ENCODE results near the gene PDE1C. TPM values are rescaled to one million over a fixed set of nuclear protein-coding genes. Genes with fewer than 3 reads are reported as not detected.

The PDE1C gene
- total and polyA plus RNA-seq, 11 donors = 35.3 to 307 (median 141) TPM

- no peak for TF ChIP-seq POLR2A (IDR thresholded peaks at IDR 0.05)
- no peak for TF ChIP-seq CTCF (IDR thresholded peaks at IDR 0.05)
- Histone ChIP-seq H3K36me3 (peaks cover 0 to 59% (median 14%) of the 10 kb centered on the region in 9 donors), H3K27ac (peak overlapping the region in 11 of 12 donors; percentile 9 to 82 (median 62)), H3K27me3 (no peaks in the 10 kb centered on the region), H3K4me3 (no peak overlapping the region), H3K4me1 (peaks cover 5 to 28% (median 18%) of the 10 kb centered on the region in 12 donors), H3K9me3 (peaks cover 0 to 2% (median 0%) of the 10 kb centered on the region in 12 donors)
- intact Hi-C loops (cut with DNase I) = loop anchor here in 2 of 10 donors (5.0 to 10.0 kb wide), 2 partner anchors 189 to 287 kb away; no protein-coding TSS in a partner anchor
- DNase-seq (peak in 2 of 5 donors; percentile 36 to 46), ATAC-seq (peak; percentile 29 to 79 (median 74))
- 38 to 55% (median 42%) methylated on average over 2 of the region's 2 CpGs for WGBS, 4 donors
Observed at GRCh38 chr7:31875424-31875823, 194.8 kb downstream of the PDE1C start.

GRCh38 chr7:31874631-31875386 lies 195.4 kb downstream of the PDE1C start:
- peaks cover 0 to 59% (median 14%) of the 10 kb centered on the region in 9 donors for H3K36me3 ChIP-seq
- DNase-seq (no peak), ATAC-seq (peak in 2 of 4 donors; percentile 6 to 10)
- no peak overlapping the region for H3K4me3 ChIP-seq
- peak overlapping the region in 11 of 12 donors; percentile 9 to 82 (median 62) for H3K27ac ChIP-seq
- H3K9me3 ChIP-seq = peaks cover 0 to 2% (median 0%) of the 10 kb centered on the region in 12 donors
- WGBS, 4 donors = 90 to 92% (median 91%) methylated on average over 4 of the region's 4 CpGs
- intact Hi-C loops (cut with DNase I) = loop anchor here in 2 of 10 donors (5.0 to 10.0 kb wide), 2 partner anchors 190 to 287 kb away; no protein-coding TSS in a partner anchor
- TF ChIP-seq POLR2A (IDR thresholded peaks at IDR 0.05) = no peak
- no peak for TF ChIP-seq CTCF (IDR thresholded peaks at IDR 0.05)
- H3K27me3 ChIP-seq = no peaks in the 10 kb centered on the region
- peaks cover 5 to 28% (median 18%) of the 10 kb centered on the region in 12 donors for H3K4me1 ChIP-seq

- peaks cover 0 to 3% (median 0%) of the 10 kb centered on the region in 12 donors for H3K9me3 ChIP-seq
- H3K27ac ChIP-seq = peak overlapping the region in 2 of 12 donors; percentile 8 to 49
- intact Hi-C loops (cut with DNase I) = loop anchor here in 1 of 10 donors (10.0 kb wide), 1 partner anchor 191 kb away; no protein-coding TSS in a partner anchor
- peaks cover 5 to 28% (median 18%) of the 10 kb centered on the region in 12 donors for H3K4me1 ChIP-seq
- H3K36me3 ChIP-seq = peaks cover 0 to 57% (median 12%) of the 10 kb centered on the region in 9 donors
- TF ChIP-seq POLR2A (IDR thresholded peaks at IDR 0.05) (no peak), CTCF (IDR thresholded peaks at IDR 0.05) (no peak)
- no peak overlapping the region for H3K4me3 ChIP-seq
- ATAC-seq (peak in 2 of 4 donors; percentile 41 to 46), DNase-seq (no peak)
- no peaks in the 10 kb centered on the region for H3K27me3 ChIP-seq
- WGBS, 4 donors = 53 to 65% (median 61%) methylated on average over 3 of the region's 3 CpGs
Observed at GRCh38 chr7:31873816-31874597, 196.2 kb downstream of the PDE1C start.
